Cardiac muscle cell (in vitro differentiated cells and primary cell): ENCODE measurements around the gene INSL3. TPM values are rescaled to one million over a fixed set of nuclear protein-coding genes. Genes with fewer than 3 reads are reported as not detected.
"Not testable (repeated sequence)": the region's sequence is repeated elsewhere in the genome, so short reads cannot be mapped to it uniquely, and the experiment has no call there.

Experiments used
- DNase-seq, 2 donors: peaks; one replicate each; pipeline versions ENCODE4 v3.0.0 to v3.0.0-alpha.2; 2010 to 2017; ENCODE audit warnings: low read depth in 1 of 2, low spot score in 1 of 2
- H3K27ac ChIP-seq: fragments of 200-600 bp; sonication (generic); 2 replicates; pipeline ENCODE4 v1.5.1; 2016
- H3K27me3 ChIP-seq: fragments of 200-600 bp; sonication (generic); 2 replicates; pipeline ENCODE4 v1.6.0; 2016; ENCODE audit warnings: control low read depth
- H3K36me3 ChIP-seq: fragments of 200-600 bp; sonication (generic); 2 replicates; pipeline ENCODE4 v1.5.1; 2016; ENCODE audit warnings: control low read depth
- H3K4me1 ChIP-seq: fragments of 200-600 bp; sonication (generic); 2 replicates; pipeline ENCODE4 v1.8.1; 2017; ENCODE audit warnings: low read depth, mild to moderate bottlenecking, mixed run types
- H3K4me3 ChIP-seq: fragments of 200-600 bp; sonication (generic); 2 replicates; pipeline ENCODE4 v1.5.1; 2016; ENCODE audit warnings: mild to moderate bottlenecking
- H3K9me3 ChIP-seq: fragments of 200-600 bp; sonication (generic); 2 replicates; pipeline ENCODE4 v1.5.1; 2017; ENCODE audit warnings: low read depth, mild to moderate bottlenecking, control low read depth
- CTCF ChIP-seq: IDR thresholded peaks from 2 replicates; pipeline ENCODE4 v1.5.1; 2012; ENCODE audit warnings: low read depth, mild to moderate bottlenecking, low read length
- polyA plus RNA-seq: library from polyadenylated mRNA; unstranded; fragments of >200 nt; fragmentation: Nextera tagmentation; extraction: Ambion mirVana; gene quantifications from 2 replicates; pipeline ENCODE4 v1.2.1, GENCODE V29; 2016
- total RNA-seq: library from RNA; depleted of rRNA; stranded (reverse); fragments of >200 nt; gene quantifications from 2 replicates; pipeline ENCODE4 v1.2.3, GENCODE V29; 2016

Gene INSL3
- total and polyA plus RNA-seq, 2 experiments from 2014 or later: 0.63 TPM; not detected in 1

- Histone ChIP-seq H3K4me1 (no peaks in the 10 kb centered on the region), H3K27ac (no peak overlapping the region), H3K4me3 (no peak overlapping the region), H3K27me3 (peaks cover 4% of the 10 kb centered on the region), H3K9me3 (no peaks in the 10 kb centered on the region), H3K36me3 (no peaks in the 10 kb centered on the region)
- no peak for TF ChIP-seq CTCF
- DNase-seq: no peak
These were observed 32.7 kb downstream of the INSL3 start for GRCh38 chr19:17788632-17789031.

GRCh38 chr19:17787274-17787913, 33.9 kb downstream of the INSL3 start:
- no peaks in the 10 kb centered on the region for H3K9me3 ChIP-seq

GRCh38 chr19:17784201-17785008, 36.9 kb downstream of the INSL3 start:
- Histone ChIP-seq H3K9me3 (no peaks in the 10 kb centered on the region), H3K4me1 (no peaks in the 10 kb centered on the region), H3K27me3 (no peaks in the 10 kb centered on the region), H3K4me3 (no peak overlapping the region), H3K27ac (no peak overlapping the region), H3K36me3 (no peaks in the 10 kb centered on the region)
- peak; percentile 84 for TF ChIP-seq CTCF
- peak; percentile 79 to 83 for DNase-seq

More at GRCh38 chr19:17787274-17787913, 33.9 kb downstream of the INSL3 start:
- no peak for DNase-seq
- TF ChIP-seq CTCF: no peak
- H3K36me3 ChIP-seq: no peaks in the 10 kb centered on the region
- no peaks in the 10 kb centered on the region for H3K4me1 ChIP-seq
- no peak overlapping the region for H3K4me3 ChIP-seq
- no peak overlapping the region for H3K27ac ChIP-seq
- H3K27me3 ChIP-seq: no peaks in the 10 kb centered on the region

GRCh38 chr19:17783721-17784120, 37.6 kb downstream of the INSL3 start:
- H3K27ac ChIP-seq, H3K9me3 ChIP-seq, H3K27me3 ChIP-seq, DNase-seq, H3K4me3 ChIP-seq, H3K4me1 ChIP-seq, H3K36me3 ChIP-seq: not testable (repeated sequence)

GRCh38 chr19:17780781-17781180, 40.5 kb downstream of the INSL3 start:
- no peaks in the 10 kb centered on the region for H3K4me1 ChIP-seq
- no peak for DNase-seq
- no peak overlapping the region for H3K4me3 ChIP-seq
- H3K27ac ChIP-seq: no peak overlapping the region
- H3K27me3 ChIP-seq: no peaks in the 10 kb centered on the region
- H3K9me3 ChIP-seq: no peaks in the 10 kb centered on the region
- H3K36me3 ChIP-seq: no peaks in the 10 kb centered on the region
- TF ChIP-seq CTCF: no peak
